MG63 (cell line): ENCODE measurements around the gene ACAT1. TPM values are rescaled to one million over a fixed set of nuclear protein-coding genes. Genes with fewer than 3 reads are reported as not detected.
"Not testable (repeated sequence)": the region's sequence is repeated elsewhere in the genome, so short reads cannot be mapped to it uniquely, and the experiment has no call there.

Source experiments
- DNase-seq: peaks from one replicate; pipeline ENCODE4 v3.0.0-alpha.2; 2020
- H3K27me3 ChIP-seq: fragments of 250-450 bp; sonication (Bioruptor Pico); 2 replicates; pipeline ENCODE4 v1.5.1; 2020; ENCODE audit warnings: mild to moderate bottlenecking, moderate library complexity
- H3K36me3 ChIP-seq: fragments of 250-450 bp; sonication (Bioruptor Pico); 2 replicates; pipeline ENCODE4 v1.5.1; 2020; ENCODE audit warnings: mild to moderate bottlenecking, moderate library complexity
- H3K4me3 ChIP-seq: fragments of 250-450 bp; sonication (Bioruptor Pico); 2 replicates; pipeline ENCODE4 v1.5.1; 2020; ENCODE audit warnings: mild to moderate bottlenecking, moderate library complexity
- H3K9me3 ChIP-seq: fragments of 250-450 bp; sonication (Bioruptor Pico); 2 replicates; pipeline ENCODE4 v1.5.1; 2020; ENCODE audit warnings: mild to moderate bottlenecking, moderate library complexity
- total RNA-seq: library from RNA; depleted of rRNA; stranded (reverse); fragments of >200 nt; shearing (Covaris generic); gene quantifications from 2 replicates; pipeline ENCODE4 v1.2.3, GENCODE V29; 2014; ENCODE audit warnings: low replicate concordance; rRNA removed

ACAT1 gene
- total RNA-seq = 201 and 249 TPM in 2 replicates

GRCh38 chr11:108121274-108122155 lies at the start of gene ACAT1:
Gene ACAT1, plus strand, starts transcription at chr11:108121567. Its CDS starts 40 bp downstream, at chr11:108121607.
- peak; percentile 96 for DNase-seq
- Histone ChIP-seq H3K4me3 (peak within 1 kb of the TSS; percentile 82), H3K36me3 (peaks cover 8% of the 10 kb centered on the region; the same call in 1 of the 2 replicates), H3K27me3 (no peaks in the 10 kb centered on the region), H3K9me3 (no peaks in the 10 kb centered on the region)

GRCh38 chr11:108084811-108085210 lies 36.6 kb upstream of the ACAT1 start:
- no peak overlapping the region for H3K4me3 ChIP-seq
- H3K27me3 ChIP-seq = no peaks in the 10 kb centered on the region
- peaks cover 14% of the 10 kb centered on the region for H3K36me3 ChIP-seq
- no peaks in the 10 kb centered on the region for H3K9me3 ChIP-seq
- no peak for DNase-seq

- H3K36me3 ChIP-seq = peaks cover 14% of the 10 kb centered on the region
- DNase-seq = no peak
- H3K27me3 ChIP-seq = no peaks in the 10 kb centered on the region
- no peaks in the 10 kb centered on the region for H3K9me3 ChIP-seq
- H3K4me3 ChIP-seq = no peak overlapping the region
Measured at GRCh38 chr11:108085672-108086071, 35.7 kb upstream of the ACAT1 start.

- Histone ChIP-seq H3K27me3 (no peaks in the 10 kb centered on the region), H3K36me3 (peaks cover 21% of the 10 kb centered on the region), H3K9me3 (no peaks in the 10 kb centered on the region), H3K4me3 (no peak overlapping the region)
- DNase-seq = no peak
Measured at GRCh38 chr11:108092134-108092533, 29.2 kb upstream of the ACAT1 start.

- H3K36me3 ChIP-seq = peaks cover 32% of the 10 kb centered on the region
Measured at GRCh38 chr11:108093128-108093904, 28.1 kb upstream of the ACAT1 start.

GRCh38 chr11:108097179-108097578 lies 24.2 kb upstream of the ACAT1 start:
- Histone ChIP-seq H3K4me3 (no peak overlapping the region), H3K36me3 (peaks cover 42% of the 10 kb centered on the region), H3K27me3 (no peaks in the 10 kb centered on the region), H3K9me3 (no peaks in the 10 kb centered on the region)
- DNase-seq = no peak

More at GRCh38 chr11:108093128-108093904, 28.1 kb upstream of the ACAT1 start:
- peak; percentile 74 for DNase-seq
- Histone ChIP-seq H3K9me3 (no peaks in the 10 kb centered on the region), H3K4me3 (no peak overlapping the region), H3K27me3 (no peaks in the 10 kb centered on the region)

GRCh38 chr11:108101090-108101775 lies 20.1 kb upstream of the ACAT1 start:
- Histone ChIP-seq H3K9me3 (no peaks in the 10 kb centered on the region), H3K4me3 (no peak overlapping the region), H3K27me3 (no peaks in the 10 kb centered on the region), H3K36me3 (peaks cover 31% of the 10 kb centered on the region)
- DNase-seq = no peak

- DNase-seq = no peak
- Histone ChIP-seq H3K27me3 (no peaks in the 10 kb centered on the region), H3K36me3 (no peaks in the 10 kb centered on the region), H3K9me3 (no peaks in the 10 kb centered on the region), H3K4me3 (no peak overlapping the region)
Measured at GRCh38 chr11:108111126-108111525, 10.2 kb upstream of the ACAT1 start.

- Histone ChIP-seq H3K9me3 (no peaks in the 10 kb centered on the region), H3K36me3 (no peaks in the 10 kb centered on the region), H3K27me3 (no peaks in the 10 kb centered on the region), H3K4me3 (no peak overlapping the region)
- no peak for DNase-seq
Measured at GRCh38 chr11:108112057-108112456, 9.3 kb upstream of the ACAT1 start.

GRCh38 chr11:108115500-108116140 lies 5.7 kb upstream of the ACAT1 start:
- peak; percentile 76 for DNase-seq
- Histone ChIP-seq H3K4me3 (no peak overlapping the region), H3K27me3 (no peaks in the 10 kb centered on the region), H3K36me3 (no peaks in the 10 kb centered on the region), H3K9me3 (no peaks in the 10 kb centered on the region)

- Histone ChIP-seq H3K36me3 (no peaks in the 10 kb centered on the region), H3K4me3 (no peak overlapping the region), H3K9me3 (no peaks in the 10 kb centered on the region), H3K27me3 (no peaks in the 10 kb centered on the region)
- DNase-seq = no peak
Measured at GRCh38 chr11:108117746-108118371, 3.5 kb upstream of the ACAT1 start.

- H3K9me3 ChIP-seq, H3K27me3 ChIP-seq, DNase-seq, H3K36me3 ChIP-seq: not testable (repeated sequence)
- H3K4me3 ChIP-seq = peak overlapping the region; percentile 82
Measured at GRCh38 chr11:108120936-108121273, 462 bp upstream of the ACAT1 start.

GRCh38 chr11:108122166-108122628 lies 830 bp downstream of the ACAT1 start:
- Histone ChIP-seq H3K27me3 (no peaks in the 10 kb centered on the region), H3K36me3 (peaks cover 8% of the 10 kb centered on the region; the same call in 1 of the 2 replicates), H3K9me3 (no peaks in the 10 kb centered on the region), H3K4me3 (peak overlapping the region; percentile 82)
- peak; percentile 18 for DNase-seq

- no peaks in the 10 kb centered on the region for H3K9me3 ChIP-seq
- no peak for DNase-seq
Measured at GRCh38 chr11:108125096-108125495, 3.7 kb downstream of the ACAT1 start.

GRCh38 chr11:108128772-108129171 lies 7.4 kb downstream of the ACAT1 start:
- no peak overlapping the region for H3K4me3 ChIP-seq
- DNase-seq = no peak

More at GRCh38 chr11:108125096-108125495, 3.7 kb downstream of the ACAT1 start:
- Histone ChIP-seq H3K27me3 (no peaks in the 10 kb centered on the region), H3K4me3 (no peak overlapping the region), H3K36me3 (peaks cover 17% of the 10 kb centered on the region)

GRCh38 chr11:108131993-108132392 lies 10.6 kb downstream of the ACAT1 start:
- Histone ChIP-seq H3K27me3 (no peaks in the 10 kb centered on the region), H3K36me3 (peaks cover 47% of the 10 kb centered on the region), H3K4me3 (no peak overlapping the region), H3K9me3 (no peaks in the 10 kb centered on the region)
- DNase-seq = no peak

More at GRCh38 chr11:108128772-108129171, 7.4 kb downstream of the ACAT1 start:
- peaks cover 33% of the 10 kb centered on the region for H3K36me3 ChIP-seq
- H3K27me3 ChIP-seq = no peaks in the 10 kb centered on the region
- no peaks in the 10 kb centered on the region for H3K9me3 ChIP-seq
